NB4 (cell line): ENCODE results near the gene CNPPD1.

Experiments used
- CTCF ChIP-seq: IDR thresholded peaks from one replicate; pipeline ENCODE4 v1.5.1; 2012; ENCODE audit warnings: low read depth, low read length
- MAX ChIP-seq: IDR thresholded peaks from 2 replicates; pipeline ENCODE4 v1.6.1; 2011; ENCODE audit warnings: low read depth, low read length
- POLR2A ChIP-seq: IDR thresholded peaks from 2 replicates; pipeline ENCODE4 v1.6.1; 2011; ENCODE audit warnings: mild to moderate bottlenecking; ENCODE audit not compliant: insufficient read length; ENCODE audit errors: extremely low read depth

- TF ChIP-seq POLR2A (no peak), CTCF (no peak), MAX (no peak)
These were observed 6.6 kb downstream of the CNPPD1 start, which contains the start of gene SLC23A3 for GRCh38 chr2:219169930-219170654.
